MM.1S (cell line): ENCODE data around the gene PTBP2.

ENCODE experiments used
- DNase-seq: peaks from one replicate; pipeline ENCODE4 v3.0.0-alpha.2; 2015
- H2AFZ ChIP-seq: fragments of 300-600 bp; sonication (generic); 2 replicates; pipeline ENCODE4 v1.6.0; 2016; ENCODE audit warnings: antibody characterized with exemption, low read length
- H3F3A ChIP-seq: fragments of 300-600 bp; sonication (generic); 2 replicates; pipeline ENCODE4 v1.6.1; 2016; ENCODE audit warnings: mild to moderate bottlenecking, antibody characterized with exemption, low read length, moderate library complexity, mixed read lengths; ENCODE audit not compliant: insufficient read depth
- H3K27ac ChIP-seq: fragments of 300-600 bp; sonication (generic); 2 replicates; pipeline ENCODE4 v1.5.1; 2016; ENCODE audit warnings: mild to moderate bottlenecking, low read length
- H3K27me3 ChIP-seq: fragments of 300-600 bp; sonication (generic); replicated peaks from 2 replicates; pipeline ENCODE4 v1.6.0; 2016; ENCODE audit warnings: low read length; ENCODE audit not compliant: insufficient read depth
- H3K36me3 ChIP-seq: fragments of 300-600 bp; sonication (generic); replicated peaks from 2 replicates; pipeline ENCODE4 v1.6.1; 2016; ENCODE audit warnings: mild to moderate bottlenecking, low read length, mixed read lengths; ENCODE audit not compliant: insufficient read depth
- H3K4me1 ChIP-seq: fragments of 300-600 bp; sonication (generic); 2 replicates; pipeline ENCODE4 v1.6.1; 2016; ENCODE audit warnings: low read length, mixed read lengths
- H3K4me2 ChIP-seq: fragments of 300-600 bp; sonication (generic); 2 replicates; pipeline ENCODE4 v1.6.0; 2016; ENCODE audit warnings: low read depth, low read length
- H3K4me3 ChIP-seq: fragments of 300-600 bp; sonication (generic); 2 replicates; pipeline ENCODE4 v1.5.1; 2016; ENCODE audit warnings: low read length, mixed read lengths
- H3K79me2 ChIP-seq: fragments of 300-600 bp; sonication (generic); 2 replicates; pipeline ENCODE4 v1.6.1; 2016; ENCODE audit warnings: mixed run types, low read length, mixed read lengths
- H3K9ac ChIP-seq: fragments of 300-600 bp; sonication (generic); 2 replicates; pipeline ENCODE4 v1.6.1; 2016; ENCODE audit warnings: low read length, mixed read lengths
- H3K9me2 ChIP-seq: fragments of 300-600 bp; sonication (generic); replicated peaks from 2 replicates; pipeline ENCODE4 v1.6.1; 2016; ENCODE audit warnings: mild to moderate bottlenecking, low read length, mixed read lengths; ENCODE audit not compliant: insufficient read depth
- H3K9me3 ChIP-seq: fragments of 300-600 bp; sonication (generic); replicated peaks from 2 replicates; pipeline ENCODE4 v1.6.1; 2016; ENCODE audit warnings: mild to moderate bottlenecking, low read length, mixed read lengths; ENCODE audit not compliant: insufficient read depth
- H4K20me1 ChIP-seq: fragments of 300-600 bp; sonication (generic); 2 replicates; pipeline ENCODE4 v1.6.1; 2016; ENCODE audit warnings: mild to moderate bottlenecking, low read length, moderate library complexity, mixed read lengths; ENCODE audit not compliant: insufficient read depth
- CTCF ChIP-seq: fragments of 300-600 bp; sonication (generic); IDR thresholded peaks from 2 replicates; pipeline ENCODE4 v1.5.1; 2016; ENCODE audit warnings: antibody characterized with exemption, low read length, mixed read lengths
- EZH2 ChIP-seq: fragments of 300-600 bp; sonication (generic); optimal IDR thresholded peaks from 2 replicates; pipeline ENCODE3; 2017; ENCODE audit warnings: low read depth, mild to moderate bottlenecking, antibody characterized with exemption, low read length, mixed read lengths
- EZH2phosphoT487 ChIP-seq: fragments of 300-600 bp; sonication (generic); IDR thresholded peaks from 2 replicates; pipeline ENCODE4 v1.6.1; 2018; ENCODE audit warnings: antibody characterized with exemption, low read length

Gene PTBP2

GRCh38 chr1:96820671-96821070, 99.1 kb downstream of the PTBP2 start:
- H3K9ac ChIP-seq = no peak overlapping the region
- DNase-seq = no peak
- no peaks in the 10 kb centered on the region for H3K36me3 ChIP-seq
- no peaks in the 10 kb centered on the region for H4K20me1 ChIP-seq
- no peak overlapping the region for H3K4me2 ChIP-seq
- H3K4me3 ChIP-seq = no peak overlapping the region
- H3K79me2 ChIP-seq = no peaks in the 10 kb centered on the region
- H3K4me1 ChIP-seq = no peaks in the 10 kb centered on the region
- H3F3A ChIP-seq = no peaks in the 10 kb centered on the region
- no peak overlapping the region for H2AFZ ChIP-seq
- no peaks in the 10 kb centered on the region for H3K27me3 ChIP-seq
- no peaks in the 10 kb centered on the region for H3K9me2 ChIP-seq
- no peak for TF ChIP-seq CTCF
- TF ChIP-seq EZH2phosphoT487 = no peak
- no peak for TF ChIP-seq EZH2
- H3K9me3 ChIP-seq = no peaks in the 10 kb centered on the region
- H3K27ac ChIP-seq = no peak overlapping the region

GRCh38 chr1:96825231-96825630, 103.6 kb downstream of the PTBP2 start:
- TF ChIP-seq EZH2phosphoT487 (no peak), CTCF (no peak), EZH2 (no peak)

GRCh38 chr1:96825950-96826576, 104.5 kb downstream of the PTBP2 start:
- Histone ChIP-seq H3F3A (no peaks in the 10 kb centered on the region), H3K36me3 (no peaks in the 10 kb centered on the region), H4K20me1 (no peaks in the 10 kb centered on the region), H2AFZ (no peak overlapping the region), H3K9me2 (no peaks in the 10 kb centered on the region), H3K4me1 (no peaks in the 10 kb centered on the region), H3K4me3 (no peak overlapping the region), H3K9me3 (no peaks in the 10 kb centered on the region), H3K27ac (no peak overlapping the region), H3K4me2 (no peak overlapping the region), H3K27me3 (no peaks in the 10 kb centered on the region), H3K9ac (no peak overlapping the region), H3K79me2 (no peaks in the 10 kb centered on the region)
- TF ChIP-seq EZH2phosphoT487 (no peak), EZH2 (no peak), CTCF (no peak)
- no peak for DNase-seq

More at GRCh38 chr1:96825231-96825630, 103.6 kb downstream of the PTBP2 start:
- no peaks in the 10 kb centered on the region for H4K20me1 ChIP-seq
- H3K36me3 ChIP-seq = no peaks in the 10 kb centered on the region
- no peak for DNase-seq
- H3K4me3 ChIP-seq = no peak overlapping the region
- H3K79me2 ChIP-seq = no peaks in the 10 kb centered on the region
- H2AFZ ChIP-seq = no peak overlapping the region
- H3K9me3 ChIP-seq = no peaks in the 10 kb centered on the region
- no peak overlapping the region for H3K27ac ChIP-seq
- H3K4me2 ChIP-seq = no peak overlapping the region
- H3K9me2 ChIP-seq = no peaks in the 10 kb centered on the region
- H3K9ac ChIP-seq = no peak overlapping the region
- no peaks in the 10 kb centered on the region for H3K27me3 ChIP-seq
- H3K4me1 ChIP-seq = no peaks in the 10 kb centered on the region
- H3F3A ChIP-seq = no peaks in the 10 kb centered on the region
